GM18873 (cell line): ENCODE data around the gene FAM118A.
"Not testable (repeated sequence)": the region's sequence is repeated elsewhere in the genome, so short reads cannot be mapped to it uniquely, and the experiment has no call there.

ENCODE experiments used
- ATAC-seq: cut with Tn5 transposase; IDR thresholded peaks from one replicate; pipeline ENCODE4 v1.9.1; 2021; ENCODE audit warnings: mild to moderate bottlenecking, moderate library complexity, moderate number of reproducible peaks; ENCODE audit not compliant: unreplicated experiment, low FRiP score

The FAM118A gene

DNA sequence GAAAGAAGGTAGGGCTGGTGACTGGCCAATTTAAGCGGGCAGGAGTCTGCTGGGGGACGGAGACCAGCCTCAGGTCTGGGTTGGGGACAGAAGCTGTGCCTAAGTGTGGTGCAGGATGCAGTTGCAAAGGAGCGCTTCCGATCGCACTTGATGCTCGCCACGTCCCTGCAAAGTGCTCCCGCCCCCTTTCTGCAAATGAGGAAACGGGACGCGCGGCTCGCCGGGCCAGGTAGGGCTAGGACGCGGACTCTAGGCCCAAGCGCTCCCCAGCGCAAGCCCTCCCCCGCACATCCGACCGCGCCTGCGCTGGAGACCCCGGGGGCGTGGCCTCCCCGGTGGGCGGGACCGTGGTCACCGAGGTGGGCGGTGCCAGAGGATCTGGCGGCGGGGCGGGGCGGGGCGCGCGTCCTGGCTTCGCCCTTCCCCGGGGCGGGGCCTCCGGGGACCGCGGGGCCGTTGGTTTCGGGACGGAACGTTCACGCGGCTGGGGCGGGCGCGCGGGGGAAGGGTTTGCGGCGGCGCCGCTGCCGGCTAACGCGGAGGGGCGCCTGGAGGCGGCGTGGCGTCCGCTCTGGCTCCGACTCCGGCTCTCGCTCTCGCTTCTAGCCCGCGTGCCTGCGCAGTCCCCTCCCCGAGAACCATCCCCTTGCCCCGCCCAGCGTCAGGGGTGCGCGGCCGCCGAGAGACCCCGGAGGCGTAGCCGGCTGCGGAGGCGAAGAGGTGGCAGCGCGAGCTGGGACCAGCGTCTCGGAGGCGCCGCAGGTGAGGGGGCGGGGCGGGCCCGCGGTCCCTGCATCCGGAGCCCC lies at the start of gene FAM118A:
Gene FAM118A, plus strand, starts transcription at position 513 of the 806 bp plus-strand sequence. CDS start 12,446 bp downstream, outside the sequence.
- ATAC-seq = peak; percentile 59

DNA sequence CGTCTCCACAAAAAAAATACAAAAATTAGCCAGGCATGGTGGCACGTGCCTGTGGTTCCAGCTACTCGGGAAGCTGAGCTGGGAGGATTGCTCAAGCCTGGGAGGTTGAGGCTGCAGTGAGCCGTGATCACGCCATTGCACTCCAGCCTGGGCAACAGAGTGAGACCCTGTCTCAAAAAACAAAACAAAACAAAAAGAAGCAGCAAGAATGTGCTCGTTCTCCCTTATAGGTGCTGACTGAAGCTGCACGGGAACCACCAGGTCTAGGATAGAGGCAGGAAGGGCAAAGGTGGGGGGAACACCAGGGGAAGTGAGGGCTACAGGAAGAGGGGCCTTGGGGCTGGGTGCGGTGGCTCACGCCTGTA lies 49.4 kb upstream of the FAM118A start:
- ATAC-seq = not testable (repeated sequence)

DNA sequence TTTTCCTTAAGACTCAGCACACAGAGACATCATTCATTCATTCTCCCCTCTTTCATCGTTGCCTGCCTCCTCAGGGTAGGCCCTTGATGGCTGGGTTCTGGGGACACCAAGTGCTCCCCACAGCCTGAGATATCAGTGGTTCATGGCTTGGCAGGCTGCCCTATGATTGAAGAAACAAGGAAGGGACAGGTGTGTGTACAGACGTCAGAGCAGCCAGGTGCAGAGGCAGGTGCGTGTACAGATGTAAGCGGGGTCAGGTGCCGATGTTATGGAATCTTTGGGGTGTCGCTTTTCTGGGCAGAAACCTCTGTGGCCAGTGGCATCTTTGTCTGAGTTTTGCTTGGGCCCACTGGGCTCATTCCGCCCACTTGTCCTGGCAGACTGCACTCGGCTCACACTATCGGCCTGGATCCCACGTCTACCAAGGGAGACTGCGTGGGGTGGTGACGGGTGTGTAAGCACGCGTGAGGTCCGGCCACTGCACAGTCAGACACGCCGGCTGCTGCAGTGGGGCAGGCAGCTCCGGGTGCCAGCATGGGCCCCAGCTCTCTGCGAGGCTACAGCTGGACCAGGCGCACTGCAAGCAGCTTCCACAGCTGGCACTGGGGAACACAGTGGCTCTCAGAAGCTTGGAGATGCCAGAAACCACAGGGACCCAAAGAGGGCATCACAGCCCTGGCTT lies 48.2 kb upstream of the FAM118A start:
- ATAC-seq = no peak

DNA sequence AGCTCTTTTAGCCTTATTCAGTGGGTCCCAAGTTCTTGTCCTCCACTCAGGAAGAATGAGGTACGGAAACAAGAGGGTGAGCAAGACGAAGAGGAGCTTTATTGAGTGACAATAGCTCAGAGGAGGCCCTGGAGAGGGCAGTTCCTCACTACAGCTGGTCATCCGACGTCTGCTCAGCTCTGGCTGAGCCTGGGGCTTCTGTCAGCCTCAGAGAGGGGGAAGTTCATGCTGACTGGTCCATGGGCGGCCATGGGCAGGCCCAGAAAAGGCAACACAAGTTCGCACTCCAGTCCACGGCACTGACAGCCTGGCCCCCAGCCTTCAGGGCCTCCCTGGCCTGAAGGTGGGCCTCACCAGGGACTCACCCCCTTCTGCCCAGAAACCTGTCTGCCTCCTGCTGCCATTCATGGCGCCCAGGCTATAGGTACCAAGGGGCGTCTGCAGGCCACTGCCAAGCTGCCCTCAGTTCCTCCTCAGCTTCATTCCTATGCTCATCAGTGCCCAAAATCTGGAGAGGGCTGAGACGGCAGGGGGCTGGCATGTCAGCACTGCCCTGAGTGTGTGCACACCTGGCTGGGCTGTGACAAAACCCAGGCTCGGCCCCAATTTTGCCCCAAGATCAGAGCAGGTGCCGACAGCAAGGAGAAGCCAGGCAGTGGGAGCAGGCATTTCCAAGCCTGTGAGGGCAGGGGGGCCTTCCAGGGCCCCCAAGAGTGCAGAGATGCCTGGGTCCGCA lies 47.4 kb upstream of the FAM118A start:
- ATAC-seq = no peak

DNA sequence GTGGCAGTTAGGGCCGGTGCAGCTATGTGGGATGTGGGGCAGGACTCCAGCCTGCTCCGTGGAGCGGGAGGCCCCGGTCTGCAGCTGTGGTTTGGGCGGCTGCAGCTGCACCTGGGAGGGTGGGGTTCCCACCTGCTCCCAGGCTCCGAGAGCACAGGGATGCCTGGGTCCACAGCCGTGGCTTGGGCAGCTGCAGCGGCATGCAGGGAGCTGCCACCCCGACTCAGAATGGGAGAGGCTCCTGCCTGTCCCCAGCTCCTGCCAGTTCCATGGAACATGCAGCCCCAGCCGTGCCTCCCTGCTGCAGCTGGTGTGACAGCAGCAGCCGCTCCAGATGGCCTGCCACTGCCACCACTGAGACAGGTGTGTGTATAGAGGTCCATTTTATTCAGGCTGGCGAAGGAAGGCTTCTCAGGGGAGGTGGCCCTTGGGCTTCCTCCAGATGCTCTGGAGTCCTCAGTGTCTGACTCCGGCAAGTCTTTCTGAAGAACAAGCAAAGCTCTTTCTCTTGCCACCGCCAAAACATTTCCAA lies 46.7 kb upstream of the FAM118A start:
- ATAC-seq = peak; percentile 39

DNA sequence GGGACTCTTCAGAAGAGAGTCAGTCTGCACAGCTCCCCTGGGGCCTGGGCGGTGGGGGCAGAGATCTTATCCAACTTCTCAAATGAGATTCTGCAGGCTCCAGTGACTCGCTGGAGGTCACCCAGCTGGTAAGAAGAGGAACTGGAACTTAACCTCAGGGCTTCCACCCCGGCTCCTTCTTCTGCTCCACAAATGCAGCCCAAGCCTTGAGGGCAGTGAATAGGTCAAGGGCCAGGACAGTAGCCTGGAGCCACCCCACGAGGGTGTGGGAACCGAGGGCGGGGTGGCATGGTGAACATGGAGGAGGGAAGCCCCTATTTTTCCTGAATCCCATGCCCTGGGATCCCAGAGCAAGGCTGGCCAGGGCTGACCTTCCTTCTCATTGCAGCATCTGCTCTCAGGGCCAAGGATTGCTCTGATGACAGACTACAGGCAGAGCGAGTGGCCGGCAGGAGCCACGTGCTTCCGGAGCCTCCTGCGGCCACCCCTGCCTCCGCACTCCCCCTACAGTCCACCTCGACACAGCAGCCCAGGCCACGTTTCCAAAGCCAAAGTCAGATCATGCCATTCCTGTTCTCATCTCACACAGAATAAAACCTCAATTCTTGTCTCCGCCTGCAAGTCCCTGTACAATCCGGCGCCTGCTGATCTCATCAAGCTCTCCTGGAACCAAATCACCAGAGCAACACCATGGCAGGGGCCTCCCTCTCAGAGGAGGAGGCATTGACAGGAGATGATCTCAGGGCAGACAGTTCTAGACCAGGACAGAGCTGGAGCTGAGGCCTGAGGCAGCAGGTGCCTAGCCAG lies 46.1 kb upstream of the FAM118A start:
- ATAC-seq = peak; percentile 66

DNA sequence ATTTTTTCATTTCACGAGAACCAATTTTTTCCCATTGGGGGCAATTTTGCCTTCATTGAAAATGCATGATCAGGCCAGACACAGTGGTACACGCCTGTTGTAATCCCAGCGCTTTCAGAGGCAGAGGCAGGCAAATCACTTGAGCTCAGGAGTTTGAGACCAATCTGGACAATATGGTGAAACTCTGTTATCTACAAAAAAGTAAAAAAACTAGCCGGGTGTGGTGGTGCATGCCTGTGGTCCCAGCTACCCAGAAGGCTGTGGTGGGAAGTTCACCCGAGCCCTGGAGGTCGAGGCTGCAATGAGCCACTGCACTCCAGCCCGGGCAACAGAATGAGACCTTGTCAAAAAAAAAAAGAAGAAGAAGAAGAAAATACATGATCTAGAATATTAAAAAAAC lies 44.2 kb upstream of the FAM118A start:
- no peak for ATAC-seq

DNA sequence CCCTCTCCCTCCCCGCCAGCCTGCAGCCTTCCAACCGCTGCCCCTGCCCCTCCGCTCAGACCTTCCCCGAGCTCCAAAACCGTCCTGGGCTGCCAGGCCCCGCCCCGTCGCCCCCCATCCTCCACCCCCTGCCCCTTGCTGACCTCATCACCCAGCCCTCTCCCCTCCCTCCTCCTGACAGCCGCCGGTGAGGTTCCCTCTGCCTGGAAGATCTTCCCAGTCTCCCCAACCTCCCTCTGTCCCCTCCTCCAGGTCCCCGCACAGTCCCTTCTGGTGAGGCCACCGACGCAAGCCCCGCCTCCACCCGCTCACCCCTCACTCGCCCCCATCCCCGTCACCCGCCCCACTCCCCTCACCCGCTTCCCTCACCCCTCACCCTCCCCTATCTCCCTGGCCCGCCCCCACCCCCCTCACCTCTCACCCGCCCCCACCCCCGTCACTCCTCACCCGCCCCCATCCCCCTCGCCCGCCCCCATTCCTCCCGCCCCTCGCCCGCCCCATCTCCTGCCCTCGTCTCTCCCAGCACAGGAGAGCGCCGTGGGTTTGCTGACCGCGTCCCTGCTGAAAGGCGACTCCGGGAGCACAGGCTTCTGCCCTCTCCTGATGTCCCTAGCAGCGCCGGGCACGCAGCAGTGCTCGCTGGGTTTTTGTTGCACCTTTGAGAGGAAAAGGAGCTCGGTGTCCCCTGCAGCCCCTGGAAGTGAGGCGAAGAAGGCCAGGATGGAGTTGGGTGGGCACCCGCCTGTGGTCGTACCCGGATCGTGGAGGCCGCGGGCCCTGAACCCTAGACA lies 41.4 kb upstream of the FAM118A start:
- ATAC-seq = no peak

DNA sequence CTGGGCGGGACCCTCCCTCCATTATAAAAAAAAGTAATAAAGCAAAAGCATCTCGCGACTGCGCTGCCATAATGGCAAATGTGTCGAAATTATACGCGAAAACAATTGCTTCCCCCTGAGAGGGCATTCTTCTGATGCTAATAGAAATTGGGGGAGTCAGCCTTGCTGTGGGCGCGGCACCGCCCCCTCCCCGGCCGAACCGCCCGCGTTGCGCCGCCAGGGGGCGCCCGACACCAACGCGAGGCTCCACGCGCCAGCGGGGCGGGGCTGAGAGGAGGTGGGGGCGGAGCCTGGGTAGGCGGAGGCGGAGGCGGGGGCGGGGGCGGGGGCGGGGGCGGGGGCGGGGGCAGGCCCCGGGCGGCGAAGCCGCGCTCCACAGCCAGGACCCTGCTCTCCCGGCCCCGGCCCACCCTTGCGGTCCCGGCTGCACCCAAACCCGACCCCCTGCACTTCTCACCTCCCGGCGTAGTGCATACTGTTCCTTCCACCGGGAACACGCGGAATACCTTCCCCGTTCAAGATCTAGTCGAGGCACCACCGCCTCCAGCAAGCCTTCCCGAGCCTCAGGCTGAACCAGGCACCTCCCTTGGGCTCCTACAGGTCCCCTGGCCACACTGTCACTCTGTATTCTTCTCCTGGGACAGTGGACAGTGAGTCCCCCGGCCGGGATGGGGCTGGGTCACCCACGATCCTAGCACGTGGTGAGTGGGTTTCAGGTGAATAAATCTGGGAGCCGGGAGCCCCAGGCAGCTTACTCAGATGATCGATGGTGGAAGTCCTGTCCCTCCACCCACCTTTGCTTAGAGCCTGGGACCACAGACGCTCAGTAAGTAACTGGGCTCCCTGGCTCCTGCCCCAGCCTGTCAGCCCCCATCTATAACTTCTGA lies 40.5 kb upstream of the FAM118A start:
- no peak for ATAC-seq

DNA sequence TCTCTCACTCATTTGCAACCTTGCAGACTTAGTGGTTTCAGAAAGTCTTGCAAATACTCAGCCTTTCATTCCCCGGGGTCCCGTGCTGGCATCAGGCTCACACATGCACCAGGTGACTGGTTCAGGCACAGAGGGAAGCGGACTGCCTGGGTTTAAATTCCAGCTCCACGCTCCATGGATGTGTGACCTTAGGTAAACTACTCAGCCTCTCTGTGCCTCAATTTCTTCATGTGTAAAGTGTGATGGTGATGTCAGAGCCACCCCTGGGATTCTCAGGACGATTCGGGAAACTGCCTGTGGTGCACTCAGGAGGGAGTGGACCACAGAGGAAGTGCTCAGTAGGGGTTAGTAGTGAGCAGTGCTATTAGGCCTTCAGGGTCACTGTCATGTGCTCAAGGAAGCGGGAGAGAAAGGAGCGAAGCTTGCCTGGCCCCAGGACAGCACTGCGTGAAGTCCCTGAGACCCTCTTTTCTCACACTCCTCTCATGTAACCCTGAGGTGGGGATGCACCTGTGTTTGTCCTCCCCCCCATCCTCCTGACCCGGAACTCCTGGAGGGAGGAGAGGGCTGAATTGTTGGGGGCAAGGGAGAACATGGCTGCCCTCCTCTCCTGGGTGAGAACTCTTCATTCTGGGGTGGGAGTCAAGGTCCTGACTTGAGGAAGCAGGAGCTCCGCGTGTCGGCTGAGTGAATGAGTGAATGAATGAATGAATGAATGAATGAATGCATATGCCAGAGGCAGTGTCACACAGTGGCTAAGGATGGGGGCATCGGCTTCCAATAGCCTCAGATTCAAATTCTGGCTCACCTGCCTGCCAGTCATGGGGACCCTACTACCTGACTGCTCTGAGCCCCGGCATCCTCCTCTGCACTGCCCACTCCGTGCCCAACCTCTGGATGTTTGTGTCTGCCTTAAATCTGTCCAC lies 39.4 kb upstream of the FAM118A start:
- no peak for ATAC-seq

DNA sequence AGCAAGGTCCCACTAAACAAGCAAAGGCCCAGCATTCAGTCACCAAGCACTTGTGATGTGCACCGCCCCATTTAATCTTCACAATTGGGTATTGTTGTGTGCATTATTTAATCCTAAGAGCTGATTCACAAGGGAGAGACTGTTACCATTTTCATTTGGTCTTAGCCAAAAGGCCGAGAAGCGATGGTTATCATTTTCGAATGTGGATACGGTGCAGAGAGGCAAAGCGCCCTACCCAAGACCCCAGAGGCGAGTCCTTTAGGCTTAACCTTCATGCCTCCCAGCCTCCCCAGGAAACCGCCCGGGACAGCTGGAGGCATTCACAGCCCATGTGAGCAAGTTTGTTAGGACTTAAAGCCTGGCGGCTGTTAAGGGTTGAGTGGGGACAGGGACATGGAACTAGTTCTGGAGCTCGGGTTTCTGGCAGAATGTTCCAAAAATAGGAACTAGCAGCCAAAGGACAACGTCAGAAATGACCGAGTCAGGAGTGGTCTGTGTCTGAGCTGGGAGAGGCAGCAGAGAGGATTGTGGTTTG lies 38.0 kb upstream of the FAM118A start:
- no peak for ATAC-seq

DNA sequence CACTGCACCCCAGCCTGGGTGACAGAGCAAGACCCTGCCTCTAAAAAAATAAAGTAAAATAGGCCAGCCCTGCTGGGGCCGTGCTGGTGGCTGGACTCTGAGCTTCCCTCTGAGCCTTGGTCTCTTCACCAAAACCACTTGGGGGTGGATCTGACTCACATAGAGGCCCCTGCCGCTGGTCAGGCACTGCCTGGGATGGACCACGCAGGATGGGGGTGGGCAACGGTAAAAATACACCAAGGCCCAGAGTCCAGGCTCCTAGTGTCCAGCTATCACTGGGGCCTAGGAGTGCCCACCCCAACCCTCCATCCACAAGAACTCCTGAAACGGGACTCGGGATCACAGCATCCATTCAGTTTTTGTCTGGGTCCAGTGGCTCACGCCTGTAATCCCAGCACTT lies 37.2 kb upstream of the FAM118A start:
- no peak for ATAC-seq

DNA sequence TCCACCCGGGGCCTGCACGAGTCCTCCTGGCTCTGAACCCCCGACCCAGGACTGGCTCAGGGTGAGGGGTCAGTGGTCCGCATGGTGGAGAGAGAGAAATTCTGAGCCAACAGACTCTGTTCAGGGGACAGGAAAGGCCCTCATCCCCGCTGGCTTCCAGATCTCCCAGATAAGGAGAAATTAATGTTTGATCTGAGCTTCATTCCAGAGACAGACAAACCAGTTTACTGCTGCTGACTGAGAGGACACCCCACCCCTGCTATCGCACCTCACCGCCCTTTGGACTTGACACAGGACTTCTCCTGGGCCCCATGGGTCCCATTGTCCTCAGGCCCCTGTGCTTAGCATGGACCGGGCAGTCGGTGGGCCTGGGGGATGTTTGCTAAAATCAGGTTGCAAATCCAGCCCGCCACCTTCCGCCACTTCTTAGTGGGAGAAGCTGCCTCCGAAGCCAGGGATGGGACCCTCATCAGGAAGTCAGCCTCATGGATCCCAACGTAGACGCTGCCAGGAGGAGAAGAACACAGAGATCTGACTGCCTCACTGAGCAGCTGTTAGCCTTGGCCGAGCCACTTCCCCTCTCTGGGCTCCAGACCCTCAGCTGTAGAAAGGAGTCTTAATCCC lies 36.2 kb upstream of the FAM118A start:
- no peak for ATAC-seq

DNA sequence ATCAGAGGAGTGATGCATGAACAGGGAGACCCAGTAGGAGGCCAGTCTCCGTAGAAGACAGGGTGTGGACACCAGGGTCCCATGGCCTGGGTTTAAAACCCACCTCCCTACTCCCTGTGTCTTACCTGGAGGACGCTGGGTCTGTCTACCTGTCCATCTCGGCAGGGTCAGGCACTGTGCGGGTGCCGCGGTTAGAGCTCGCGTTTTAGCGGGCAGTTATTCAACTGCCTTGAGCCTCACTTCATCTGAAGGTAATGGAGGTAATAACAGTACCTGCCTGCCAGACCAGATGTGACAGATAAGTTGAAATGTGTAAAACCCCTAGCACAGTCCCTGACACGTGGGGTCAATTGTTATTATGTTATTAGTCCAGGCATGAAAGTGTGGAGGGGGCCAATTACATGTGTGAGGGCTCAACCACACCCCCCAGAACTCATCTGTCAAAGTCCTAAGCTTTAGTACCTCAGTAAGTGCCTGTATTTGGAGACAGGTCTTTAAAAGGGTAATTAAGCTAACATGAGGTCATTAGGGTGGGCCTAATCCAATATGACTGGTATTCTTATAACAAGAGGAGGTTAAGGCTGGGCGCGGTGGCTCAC lies 33.1 kb upstream of the FAM118A start:
- no peak for ATAC-seq

DNA sequence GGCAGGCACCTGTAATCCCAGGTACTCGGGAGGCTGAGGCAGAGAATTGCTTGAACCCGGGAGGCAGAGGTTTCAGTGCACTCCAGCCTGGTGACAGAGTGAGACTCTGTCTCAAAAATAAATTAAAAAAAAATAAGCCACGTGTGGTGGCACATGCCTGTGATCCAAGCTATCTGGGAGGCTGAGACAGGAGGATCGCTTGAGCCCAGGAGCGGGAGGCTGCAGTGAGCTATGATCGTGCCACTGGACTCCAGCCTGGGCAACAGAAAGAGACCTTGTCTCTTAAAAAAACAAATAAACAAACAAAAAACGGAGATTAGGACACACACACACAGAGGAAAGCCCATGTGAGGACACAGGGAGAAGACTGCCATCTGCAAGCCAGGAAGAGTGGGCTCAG lies 32.0 kb upstream of the FAM118A start:
- ATAC-seq = not testable (repeated sequence)

DNA sequence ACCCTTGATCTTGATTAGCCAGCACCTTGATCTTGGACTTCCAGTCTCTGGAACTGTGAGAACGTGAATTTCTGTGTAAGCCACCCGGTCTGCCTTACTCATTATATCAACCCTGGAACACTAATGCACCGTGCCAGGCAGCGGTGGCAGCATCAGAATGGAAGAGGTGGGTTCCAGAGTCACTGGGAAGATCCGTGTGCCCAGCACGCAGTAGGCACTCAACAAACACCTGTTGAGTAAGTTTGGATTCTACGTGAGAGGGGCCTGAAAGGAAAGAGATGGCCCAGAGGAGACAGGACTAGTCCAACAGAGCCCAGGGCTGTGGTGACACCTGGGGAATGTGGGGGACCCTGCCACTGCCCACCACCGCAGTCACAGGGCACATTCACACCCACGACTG lies 31.6 kb upstream of the FAM118A start:
- no peak for ATAC-seq
